K562 (cell line): ENCODE data around the gene CTAG1B. TPM values are rescaled to one million over a fixed set of nuclear protein-coding genes. Genes with fewer than 3 reads are reported as not detected.

Source experiments
- ATAC-seq: fragments of 200-7000 bp; cut with Tn5 transposase; 3 replicates; pipeline ENCODE4 v1.9.1; 2020; ENCODE audit warnings: moderate library complexity
- BruUV-seq: library from RNA; stranded (reverse); fragments of 400-500 nt; replicated peaks from 2 replicates; lab custom pipeline; 2021; lab: Mats Ljungman, UMichigan
- CTCF ChIA-PET: fragments of 300-600 bp; formaldehyde crosslinking; extraction: SDS; loops from one replicate; lab custom pipeline; 2021; ENCODE audit warnings: low intra/inter-chr PET ratio; lab: Yijun Ruan, JAX
- POLR2A ChIA-PET: fragments of 300-600, 350-650 bp; sonication (Branson Sonifier 250); formaldehyde crosslinking; extraction: SDS; loops from one replicate; lab custom pipeline; 2021; ENCODE audit warnings: antibody characterized with exemption, inconsistent platforms; lab: Yijun Ruan, JAX
- DNase-seq, 4 experiments: peaks; one replicate each; pipeline versions ENCODE4 v3.0.0 to v3.0.0-alpha.2; 2011 to 2018; ENCODE audit warnings: low spot score in 3 of 4, mixed read lengths in 3 of 4; ENCODE audit errors: extremely low read depth in 1 of 4
- FAIRE-seq: peaks from 2 replicates; lab custom pipeline; 2011; peaks lifted over from hg19 to GRCh38; lab: Jason Lieb, UNC
- H2AFZ ChIP-seq: 2 replicates; pipeline ENCODE4 v1.6.0; 2011; ENCODE audit warnings: low read depth, low read length, control low read depth, inconsistent platforms
- H3K27ac ChIP-seq: fragments of 200-600 bp; 3 replicates; pipeline ENCODE4 v1.8.0; 2011; ENCODE audit warnings: low read depth, mild to moderate bottlenecking, control low read depth, inconsistent platforms, low read length, moderate library complexity, mixed read lengths; ENCODE audit errors: extremely low read depth
- H3K27me3 ChIP-seq, 2 experiments: fragments of 300-600 bp in 1 of 2; 2 replicates in 1 of 2; 3 replicates in 1 of 2; pipeline versions ENCODE4 v1.6.0 to v1.8.0; 2011; ENCODE audit warnings: inconsistent platforms in 2 of 2, low read length in 2 of 2, mild to moderate bottlenecking in 1 of 2, mixed read lengths in 1 of 2, moderate library complexity in 1 of 2; ENCODE audit not compliant: control insufficient read depth in 2 of 2, insufficient read depth in 2 of 2
- H3K36me3 ChIP-seq: fragments of 300-600 bp; 3 replicates; pipeline ENCODE4 v1.8.0; 2011; ENCODE audit warnings: mild to moderate bottlenecking, low read length, inconsistent platforms; ENCODE audit not compliant: control insufficient read depth, insufficient read depth
- H3K4me1 ChIP-seq, 2 experiments: fragments of 200-600 bp in 1 of 2; replicated peaks in 1 of 2; 2 replicates in 1 of 2; 3 replicates in 1 of 2; pipeline versions ENCODE4 v1.5.1 to v1.8.0; 2011; ENCODE audit warnings: inconsistent platforms in 2 of 2, low read length in 2 of 2, mild to moderate bottlenecking in 1 of 2, mixed read lengths in 1 of 2, moderate library complexity in 1 of 2; ENCODE audit not compliant: control insufficient read depth in 2 of 2, insufficient read depth in 2 of 2
- H3K4me2 ChIP-seq: 2 replicates; pipeline ENCODE4 v1.6.1; 2011; ENCODE audit warnings: low read length, control low read depth, inconsistent platforms, mixed read lengths; ENCODE audit not compliant: insufficient read depth
- H3K4me3 ChIP-seq: fragments of 200-600 bp; sonication (generic), shearing (Covaris generic); 2 replicates; pipeline ENCODE4 v1.5.1; 2016; ENCODE audit warnings: control low read depth, inconsistent platforms
- H3K79me2 ChIP-seq: fragments of 200-600 bp; 3 replicates; pipeline ENCODE4 v1.8.0; 2011; ENCODE audit warnings: low read length, inconsistent platforms; ENCODE audit not compliant: control insufficient read depth, insufficient read depth
- H3K9ac ChIP-seq, 2 experiments: 2 replicates each; pipeline versions ENCODE4 v1.6.0 to v1.6.1; 2011; ENCODE audit warnings: low read depth in 2 of 2, low read length in 2 of 2, control low read depth in 1 of 2, inconsistent platforms in 1 of 2, mild to moderate bottlenecking in 1 of 2, mixed read lengths in 1 of 2; ENCODE audit not compliant: insufficient read depth in 1 of 2
- H3K9me1 ChIP-seq: one replicate; pipeline ENCODE4 v1.6.0; 2011; ENCODE audit warnings: inconsistent platforms, mild to moderate bottlenecking, low read length, moderate library complexity; ENCODE audit not compliant: control insufficient read depth, insufficient read depth
- H3K9me3 ChIP-seq: replicated peaks from 2 replicates; pipeline ENCODE4 v1.5.1; 2011; ENCODE audit warnings: low read depth, low read length, inconsistent platforms; ENCODE audit not compliant: control insufficient read depth, insufficient read depth
- H4K20me1 ChIP-seq: replicated peaks from 2 replicates; pipeline ENCODE4 v1.6.1; 2011; ENCODE audit warnings: low read length, inconsistent platforms, mixed read lengths; ENCODE audit not compliant: control insufficient read depth, insufficient read depth
- ATF3 ChIP-seq, 2 experiments: fragments of 450-650 bp in 1 of 2; sonication (generic) in 1 of 2; formaldehyde crosslinking in 1 of 2; IDR thresholded peaks in 1 of 2; conservative IDR thresholded peaks in 1 of 2; 2 replicates each; pipeline versions ENCODE4 v1.6.1 to v1.8.1; 2016 to 2023; ENCODE audit warnings: mild to moderate bottlenecking in 2 of 2, moderate library complexity in 2 of 2, inconsistent platforms in 1 of 2, missing genetic modification reagents in 1 of 2
- E2F3 ChIP-seq: fragments of 250-450 bp; sonication (Bioruptor Pico); IDR thresholded peaks from 2 replicates; pipeline ENCODE4 v1.4.0; 2020; ENCODE audit warnings: mild to moderate bottlenecking
- KLF13 ChIP-seq: fragments of 450-650 bp; IDR thresholded peaks from 2 replicates; pipeline ENCODE4 v1.6.1; 2016; ENCODE audit warnings: missing genetic modification characterization, low read depth, mild to moderate bottlenecking, missing compliant biosample characterization, moderate library complexity, borderline replicate concordance
- MAFF ChIP-seq: IDR thresholded peaks from 2 replicates; pipeline ENCODE4 v1.6.1; 2012; ENCODE audit warnings: low read length, improper control_type of control experiment
- PHTF2 ChIP-seq: fragments of 250-450 bp; sonication (Bioruptor Pico); IDR thresholded peaks from 2 replicates; pipeline ENCODE4 v1.5.0; 2021; ENCODE audit warnings: mild to moderate bottlenecking
- WGBS: fragments of 100-300 bp; shearing (Covaris generic); methylation state at CpG from one replicate; pipeline ENCODE4 v1.1.6; 2016; ENCODE audit warnings: low coverage, mixed read lengths; ENCODE audit not compliant: insufficient coverage; ENCODE audit errors: missing lambda C conversion rate; 5-methylcytosine and 5-hydroxymethylcytosine counted together
- in situ Hi-C: fragments of 300-500 bp; cut with MboI; formaldehyde crosslinking; loops from 4 replicates; pipeline ENCODE4 v1.15.0; 2018; ENCODE audit warnings: inconsistent platforms, mixed read lengths
- intact Hi-C: fragments of 100-400 bp; cut with micrococcal nuclease; formaldehyde crosslinking; loops from 2 replicates; pipeline ENCODE4 v1.14.2; 2022
- polyA plus RNA-seq, 8 experiments: library from polyadenylated mRNA; depleted of rRNA in 4 of 8; stranded (reverse) in 5 of 8; unstranded in 3 of 8; fragments of >200 nt; fragmentation: Nextera tagmentation in 2 of 8; fragmentation: Illumina TruSeq in 1 of 8; extraction: Ambion mirVana in 2 of 8; extraction: Trizol in 1 of 8; gene quantifications; 2 replicates each; pipeline versions ENCODE4 v1.2.1 to v1.2.3, GENCODE V29; 2011 to 2014; ENCODE audit warnings: inconsistent platforms in 1 of 8, missing spikeins in 1 of 8
- total RNA-seq, 7 experiments: library from RNA; depleted of rRNA in 6 of 7; stranded (reverse); fragments of >200 nt in 6 of 7; fragmentation: Illumina TruSeq in 2 of 7; extraction: Trizol in 2 of 7; gene quantifications; 2 replicates each; pipeline versions ENCODE4 v1.2.1 to v1.2.3, GENCODE V29; 2011 to 2021; ENCODE audit warnings: low replicate concordance in 1 of 7

Gene CTAG1B
- total and polyA plus RNA-seq, 9 of the 15 experiments (the other 6 are each of a cell fraction or from before 2014, with no cell fraction given), result not detected

- TF ChIP-seq KLF13, result no peak
- TF ChIP-seq E2F3, result no peak
- TF ChIP-seq MAFF, result no peak
Measured at GRCh38 chrX:154605566-154605965, 13.5 kb downstream of the CTAG1B start (continued).

- DNase-seq (no peak), FAIRE-seq (no peak), ATAC-seq (no peak)
- H3K9me1 ChIP-seq, result no peaks in the 10 kb centered on the region
- intact Hi-C loops (no loop called here), in situ Hi-C loops (no loop called here)
- H3K4me1 ChIP-seq, result peaks cover 0 to 9% of the 10 kb centered on the region in 2 experiments; a peak in 2 of 5 replicates
- TF ChIP-seq PHTF2 (CRISPR knock-in tag), result no peak
- peak; percentile 29 for TF ChIP-seq ATF3 (IDR thresholded peaks at IDR 0.05)
- no peak for TF ChIP-seq ATF3 (CRISPR knock-in tag; conservative IDR thresholded peaks at IDR 0.05)
- no peaks in the 10 kb centered on the region; the same call in 1 of the 2 replicates for H4K20me1 ChIP-seq
- H3K4me3 ChIP-seq, result no peak overlapping the region
- ChIA-PET CTCF (no interaction called here), POLR2A (no interaction called here)
- BruUV-seq, result no TSS peak
- peaks cover 20 to 55% of the 10 kb centered on the region in 2 experiments; a peak in 4 of 5 replicates for H3K27me3 ChIP-seq
- 6% methylated on average over 11 of the region's 13 CpGs for WGBS
- H3K9me3 ChIP-seq, result no peaks in the 10 kb centered on the region
- no peak overlapping the region for H3K27ac ChIP-seq
- no peaks in the 10 kb centered on the region for H3K79me2 ChIP-seq
- no peak overlapping the region for H3K4me2 ChIP-seq
- H3K9ac ChIP-seq, result peak overlapping the region in 1 of 2 experiments; percentile 7; a peak in 1 of 4 replicates
- H3K36me3 ChIP-seq, result no peaks in the 10 kb centered on the region
- H2AFZ ChIP-seq, result no peak overlapping the region
Measured at GRCh38 chrX:154603438-154604430, 15.3 kb downstream of the CTAG1B start.
